MCF 10A (cell line): ENCODE data around the gene ADCY4. TPM values are rescaled to one million over a fixed set of nuclear protein-coding genes. Genes with fewer than 3 reads are reported as not detected.

Experiments
- BruUV-seq: library from RNA; stranded (reverse); fragments of 400-500 nt; replicated peaks from 2 replicates; lab custom pipeline; 2021; lab: Mats Ljungman, UMichigan
- CTCF ChIA-PET: fragments of 300-600 bp; sonication (Branson Sonifier 250); formaldehyde crosslinking; extraction: SDS; loops from one replicate; lab custom pipeline; 2021; ENCODE audit warnings: antibody characterized with exemption, inconsistent platforms; lab: Yijun Ruan, JAX
- POLR2A ChIA-PET: fragments of 300-600, 350-650 bp; sonication (Branson Sonifier 250); formaldehyde crosslinking; extraction: SDS; loops from one replicate; lab custom pipeline; 2020; ENCODE audit warnings: antibody characterized with exemption, inconsistent platforms; lab: Yijun Ruan, JAX
- DNase-seq: peaks from one replicate; pipeline ENCODE4 v3.0.0-alpha.2; 2018; ENCODE audit not compliant: unreplicated experiment
- H3K27ac Mint-ChIP-seq: one replicate; pipeline ENCODE4 v1.8.0; 2022; ENCODE audit warnings: mild to moderate bottlenecking, low read depth, mixed read lengths; ENCODE audit not compliant: unreplicated experiment
- H3K27me3 Mint-ChIP-seq: one replicate; pipeline ENCODE4 v1.8.0; 2022; ENCODE audit warnings: mixed read lengths; ENCODE audit not compliant: insufficient read depth, unreplicated experiment
- H3K36me3 Mint-ChIP-seq: one replicate; pipeline ENCODE4 v1.8.0; 2022; ENCODE audit warnings: mild to moderate bottlenecking, moderate library complexity, mixed read lengths; ENCODE audit not compliant: insufficient read depth, unreplicated experiment
- H3K4me1 Mint-ChIP-seq: one replicate; pipeline ENCODE4 v1.8.0; 2022; ENCODE audit warnings: mixed read lengths; ENCODE audit not compliant: insufficient read depth, unreplicated experiment
- H3K4me3 Mint-ChIP-seq: one replicate; pipeline ENCODE4 v1.8.0; 2022; ENCODE audit warnings: mild to moderate bottlenecking, moderate library complexity, mixed read lengths; ENCODE audit not compliant: unreplicated experiment
- H3K9me3 Mint-ChIP-seq: one replicate; pipeline ENCODE4 v1.8.0; 2022; ENCODE audit warnings: mixed read lengths; ENCODE audit not compliant: unreplicated experiment
- CTCF ChIP-seq: fragments of 200-600 bp; IDR thresholded peaks from one replicate; pipeline ENCODE4 v1.8.0; 2022; ENCODE audit warnings: antibody characterized with exemption, mild to moderate bottlenecking; ENCODE audit not compliant: unreplicated experiment
- intact Hi-C: fragments of 100-400 bp; cut with micrococcal nuclease; formaldehyde crosslinking; loops from 2 replicates; pipeline ENCODE4 v1.14.1; 2022
- total RNA-seq: library from RNA; stranded (reverse); gene quantifications from 2 replicates; pipeline ENCODE4 v1.2.3, GENCODE V29; 2022

The ADCY4 gene
- total RNA-seq, 1 experiment from 2014 or later = not detected

- CTCF ChIA-PET = interaction anchor here (0.6 to 16.6 kb wide), 43 partner anchors 8 to 700 kb away, joined by 3 to 626 read pairs (median 7); partner anchors contain the start of genes CBLN3, CIDEB, KHNYN and LTB4R
- Mint-ChIP-seq H3K9me3 (no peaks in the 10 kb centered on the region), H3K27ac (no peak overlapping the region), H3K27me3 (peaks cover 11% of the 10 kb centered on the region), H3K4me3 (no peak overlapping the region), H3K36me3 (peaks cover 6% of the 10 kb centered on the region), H3K4me1 (peaks cover 7% of the 10 kb centered on the region)
- POLR2A ChIA-PET = interaction anchor here (0.8 to 3.3 kb wide), 8 partner anchors 20 to 104 kb away, joined by 3 to 52 read pairs (median 4); partner anchors contain the start of genes CBLN3, KHNYN and TINF2
- TF ChIP-seq CTCF = peak; percentile 60
- intact Hi-C loops = loop anchor here (1.0 kb wide), 1 partner anchor 89 kb away; no protein-coding TSS in a partner anchor
- peak; percentile 72 for DNase-seq
- no TSS peak for BruUV-seq
These were observed 2.4 kb downstream of the ADCY4 start for GRCh38 chr14:24332268-24332993.

GRCh38 chr14:24331731-24332267 lies 3.1 kb downstream of the ADCY4 start:
- no peak overlapping the region for H3K4me3 Mint-ChIP-seq
- DNase-seq = no peak
- no peak overlapping the region for H3K27ac Mint-ChIP-seq
- H3K36me3 Mint-ChIP-seq = peaks cover 6% of the 10 kb centered on the region
- intact Hi-C loops = loop anchor here (1.0 kb wide), 1 partner anchor 88 kb away; no protein-coding TSS in a partner anchor
- peaks cover 11% of the 10 kb centered on the region for H3K27me3 Mint-ChIP-seq
- H3K4me1 Mint-ChIP-seq = peaks cover 7% of the 10 kb centered on the region
- TF ChIP-seq CTCF = no peak
- CTCF ChIA-PET = interaction anchor here (0.6 to 16.6 kb wide), 20 partner anchors 8 to 109 kb away, joined by 3 to 626 read pairs (median 14); partner anchors contain the start of genes CBLN3, CIDEB, KHNYN and LTB4R
- H3K9me3 Mint-ChIP-seq = no peaks in the 10 kb centered on the region
- POLR2A ChIA-PET = interaction anchor here (0.8 to 3.3 kb wide), 4 partner anchors 74 to 105 kb away, joined by 3 to 52 read pairs (median 5); partner anchors contain the start of genes CBLN3, KHNYN and TINF2
- BruUV-seq = no TSS peak

GRCh38 chr14:24330973-24331674 lies 3.7 kb downstream of the ADCY4 start:
- ChIA-PET POLR2A (interaction anchor here (1.9 to 3.3 kb wide), 2 partner anchors 100 to 106 kb away, joined by 7 to 52 read pairs; partner anchors contain the start of genes CBLN3 and KHNYN), CTCF (interaction anchor here (0.6 to 16.6 kb wide), 18 partner anchors 8 to 110 kb away, joined by 3 to 626 read pairs (median 8); partner anchors contain the start of genes CBLN3, CIDEB, KHNYN and LTB4R)
- no peak for DNase-seq
- Mint-ChIP-seq H3K4me3 (no peak overlapping the region), H3K36me3 (peaks cover 6% of the 10 kb centered on the region), H3K9me3 (no peaks in the 10 kb centered on the region), H3K27ac (no peak overlapping the region), H3K4me1 (peaks cover 7% of the 10 kb centered on the region), H3K27me3 (peaks cover 11% of the 10 kb centered on the region)
- intact Hi-C loops = no loop called here
- no TSS peak for BruUV-seq
- TF ChIP-seq CTCF = no peak
